GM12891 (cell line): ENCODE measurements around the gene SPANXN3.

Experiments
- POLR2A ChIP-seq: IDR thresholded peaks from 2 replicates; pipeline ENCODE4 v1.6.1; 2011; ENCODE audit warnings: low read depth, low read length, control low read depth
- POLR2AphosphoS5 ChIP-seq: IDR thresholded peaks from 2 replicates; pipeline ENCODE4 v1.6.1; 2011; ENCODE audit warnings: low read depth, low read length, control low read depth
- SPI1 ChIP-seq: IDR thresholded peaks from 2 replicates; pipeline ENCODE4 v1.6.1; 2011; ENCODE audit warnings: low read depth, low read length, control low read depth
- TAF1 ChIP-seq: IDR thresholded peaks from 2 replicates; pipeline ENCODE4 v1.6.1; 2011; ENCODE audit warnings: low read depth, low read length, control low read depth

DNA sequence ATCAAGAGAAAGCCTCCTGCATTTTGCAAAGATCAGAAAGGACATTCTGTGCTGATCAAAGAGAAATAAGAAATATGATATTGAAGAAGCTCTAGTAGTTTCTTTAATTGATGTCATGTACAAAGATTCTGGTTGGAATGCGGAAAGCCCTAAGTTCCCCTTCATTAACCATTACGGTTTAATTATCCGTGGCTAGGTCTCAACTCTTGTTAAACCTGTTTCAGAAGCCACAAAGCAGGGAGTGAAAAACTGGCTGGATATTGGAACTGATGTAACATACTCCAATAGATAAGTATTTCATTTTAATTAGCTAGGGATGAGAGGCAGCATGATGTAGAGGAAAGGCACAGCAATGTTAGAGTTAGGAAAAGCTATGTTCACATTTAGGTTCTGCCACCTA lies 55.7 kb downstream of the SPANXN3 start:
- TF ChIP-seq SPI1 (no peak), POLR2AphosphoS5 (no peak), TAF1 (no peak), POLR2A (no peak)
